Retinal pigment epithelial cell (primary cell): ENCODE data around the gene GLRX2.

Experiments used
- DNase-seq: peaks from one replicate; pipeline ENCODE4 v3.0.0-alpha.2; 2010; ENCODE audit warnings: low read depth
- H3K4me3 ChIP-seq: 2 replicates; pipeline ENCODE4 v1.5.1; 2011; ENCODE audit warnings: mild to moderate bottlenecking, low read length, control low read depth, moderate library complexity
- CTCF ChIP-seq: conservative IDR thresholded peaks from 2 replicates; pipeline ENCODE4 v1.5.1; 2011; ENCODE audit warnings: low read depth, low read length, control low read depth, inconsistent platforms

GLRX2 gene

GRCh38 chr1:193103759-193104501 is 1.3 kb downstream of the GLRX2 start:
- no peak for DNase-seq
- peak overlapping the region; percentile 72 for H3K4me3 ChIP-seq
- TF ChIP-seq CTCF = no peak

DNA sequence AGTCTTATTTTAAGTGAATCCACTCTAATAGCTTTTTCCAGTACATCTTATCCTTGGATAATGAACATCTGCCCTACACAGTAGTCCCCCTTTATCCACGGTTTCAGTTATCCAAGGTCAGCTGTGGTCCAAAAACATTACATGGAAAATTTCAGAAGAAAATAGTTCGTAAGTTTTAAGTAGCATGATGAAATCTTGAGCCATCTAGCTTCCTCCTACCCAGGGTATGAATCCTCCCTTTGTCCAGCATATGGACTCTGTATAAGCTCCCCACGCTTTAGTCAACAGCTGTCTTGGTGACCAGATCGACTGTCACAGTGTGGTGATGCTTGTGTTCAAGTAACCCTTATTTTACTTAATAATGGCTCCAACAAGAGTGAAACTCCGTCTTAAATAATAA is 2.6 kb downstream of the GLRX2 start:
- no peak for TF ChIP-seq CTCF
- H3K4me3 ChIP-seq = no peak overlapping the region
- no peak for DNase-seq

DNA sequence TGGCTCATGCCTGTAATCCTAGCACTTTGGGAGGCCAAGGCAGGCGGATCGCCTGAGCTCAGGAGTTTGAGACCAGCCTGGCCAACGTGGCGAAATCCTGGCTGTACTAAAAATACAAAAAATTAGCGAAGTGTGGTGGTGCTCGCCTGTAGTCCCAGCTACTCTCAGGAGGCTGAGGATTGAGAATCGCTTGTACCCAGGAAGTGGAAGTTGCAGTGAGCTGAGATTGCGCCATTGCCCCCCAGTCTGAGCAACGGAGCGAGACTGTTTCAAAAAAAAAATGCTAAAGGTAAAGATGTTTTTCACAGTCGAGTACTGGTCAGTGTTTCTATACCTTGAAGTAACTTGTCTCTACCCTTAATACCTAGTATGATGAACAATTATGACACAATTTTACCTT is 11.1 kb downstream of the GLRX2 start:
- no peak for DNase-seq
- no peak overlapping the region for H3K4me3 ChIP-seq
- TF ChIP-seq CTCF = no peak

DNA sequence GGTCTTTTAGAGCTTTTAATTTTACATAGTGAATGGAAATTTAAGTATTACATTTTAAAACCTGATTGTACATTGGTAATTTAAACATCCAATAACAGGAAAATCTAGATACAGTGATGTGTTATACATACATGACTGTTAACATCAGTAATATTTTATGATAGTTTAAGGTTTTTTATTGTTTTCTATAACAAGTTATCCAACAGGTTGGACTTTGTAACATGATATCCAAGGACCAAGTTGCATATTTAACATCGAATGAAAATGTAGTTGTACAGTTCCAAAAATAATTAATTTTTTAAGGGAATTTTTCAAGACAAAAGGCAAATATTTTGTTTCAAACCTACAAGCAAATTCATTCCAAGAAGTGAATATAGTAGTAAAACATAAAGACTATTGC is 14.3 kb downstream of the GLRX2 start:
- DNase-seq = no peak
- no peak overlapping the region for H3K4me3 ChIP-seq
- TF ChIP-seq CTCF = no peak

- no peak for DNase-seq
- no peak overlapping the region for H3K4me3 ChIP-seq
- TF ChIP-seq CTCF = no peak
These were observed 17.3 kb downstream of the GLRX2 start for GRCh38 chr1:193087893-193088292.

GRCh38 chr1:193086342-193086741 is 18.9 kb downstream of the GLRX2 start:
- H3K4me3 ChIP-seq = no peak overlapping the region
- no peak for TF ChIP-seq CTCF
- no peak for DNase-seq

DNA sequence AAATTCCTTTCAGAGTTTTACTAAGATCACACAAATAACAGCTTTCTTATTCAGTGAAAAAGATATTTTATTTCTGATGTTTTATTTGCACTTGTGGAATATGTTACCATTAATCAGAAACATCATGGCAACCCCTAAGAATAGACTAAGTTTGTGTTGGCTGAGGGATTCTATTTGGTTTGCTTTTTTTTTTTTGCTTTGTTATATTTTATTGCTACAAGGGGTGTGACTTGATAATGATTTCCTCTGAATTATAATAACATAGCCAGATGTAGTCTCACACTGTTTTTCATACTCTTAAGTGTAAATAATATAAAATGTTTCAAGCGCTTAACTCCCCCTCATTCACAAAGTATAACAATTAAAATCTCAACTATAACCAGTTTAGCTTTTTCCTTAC is 20.0 kb downstream of the GLRX2 start:
- DNase-seq = no peak
- H3K4me3 ChIP-seq = no peak overlapping the region
- TF ChIP-seq CTCF = no peak
